MCF 10A (cell line): Measurements from ENCODE around the gene EFNA1. TPM values are rescaled to one million over a fixed set of nuclear protein-coding genes. Genes with fewer than 3 reads are reported as not detected.

ENCODE experiments used
- BruUV-seq: library from RNA; stranded (reverse); fragments of 400-500 nt; replicated peaks from 2 replicates; lab custom pipeline; 2021; lab: Mats Ljungman, UMichigan
- CTCF ChIA-PET: fragments of 300-600 bp; sonication (Branson Sonifier 250); formaldehyde crosslinking; extraction: SDS; loops from one replicate; lab custom pipeline; 2021; ENCODE audit warnings: antibody characterized with exemption, inconsistent platforms; lab: Yijun Ruan, JAX
- POLR2A ChIA-PET: fragments of 300-600, 350-650 bp; sonication (Branson Sonifier 250); formaldehyde crosslinking; extraction: SDS; loops from one replicate; lab custom pipeline; 2020; ENCODE audit warnings: antibody characterized with exemption, inconsistent platforms; lab: Yijun Ruan, JAX
- DNase-seq: peaks from one replicate; pipeline ENCODE4 v3.0.0-alpha.2; 2018; ENCODE audit not compliant: unreplicated experiment
- H3K27ac Mint-ChIP-seq: one replicate; pipeline ENCODE4 v1.8.0; 2022; ENCODE audit warnings: mild to moderate bottlenecking, low read depth, mixed read lengths; ENCODE audit not compliant: unreplicated experiment
- H3K27me3 Mint-ChIP-seq: one replicate; pipeline ENCODE4 v1.8.0; 2022; ENCODE audit warnings: mixed read lengths; ENCODE audit not compliant: insufficient read depth, unreplicated experiment
- H3K36me3 Mint-ChIP-seq: one replicate; pipeline ENCODE4 v1.8.0; 2022; ENCODE audit warnings: mild to moderate bottlenecking, moderate library complexity, mixed read lengths; ENCODE audit not compliant: insufficient read depth, unreplicated experiment
- H3K4me1 Mint-ChIP-seq: one replicate; pipeline ENCODE4 v1.8.0; 2022; ENCODE audit warnings: mixed read lengths; ENCODE audit not compliant: insufficient read depth, unreplicated experiment
- H3K4me3 Mint-ChIP-seq: one replicate; pipeline ENCODE4 v1.8.0; 2022; ENCODE audit warnings: mild to moderate bottlenecking, moderate library complexity, mixed read lengths; ENCODE audit not compliant: unreplicated experiment
- H3K9me3 Mint-ChIP-seq: one replicate; pipeline ENCODE4 v1.8.0; 2022; ENCODE audit warnings: mixed read lengths; ENCODE audit not compliant: unreplicated experiment
- CTCF ChIP-seq: fragments of 200-600 bp; IDR thresholded peaks from one replicate; pipeline ENCODE4 v1.8.0; 2022; ENCODE audit warnings: antibody characterized with exemption, mild to moderate bottlenecking; ENCODE audit not compliant: unreplicated experiment
- intact Hi-C: fragments of 100-400 bp; cut with micrococcal nuclease; formaldehyde crosslinking; loops from 2 replicates; pipeline ENCODE4 v1.14.1; 2022
- total RNA-seq: library from RNA; stranded (reverse); gene quantifications from 2 replicates; pipeline ENCODE4 v1.2.3, GENCODE V29; 2022

EFNA1 gene
- total RNA-seq, 1 experiment from 2014 or later = 38.9 TPM

- no peak for DNase-seq
- Mint-ChIP-seq H3K27ac (no peak overlapping the region), H3K27me3 (no peaks in the 10 kb centered on the region), H3K4me1 (peaks cover 26% of the 10 kb centered on the region), H3K4me3 (no peak overlapping the region), H3K9me3 (no peaks in the 10 kb centered on the region), H3K36me3 (peaks cover 39% of the 10 kb centered on the region)
- intact Hi-C loops = no loop called here
- BruUV-seq = no TSS peak
- TF ChIP-seq CTCF = no peak
- CTCF ChIA-PET = interaction anchor here (0.6 to 14.5 kb wide), 29 partner anchors 9 to 1256 kb away, joined by 3 to 380 read pairs (median 6); partner anchors contain the start of gene EFNA1
- POLR2A ChIA-PET = interaction anchor here (0.7 to 2.4 kb wide), 12 partner anchors 9 to 132 kb away, joined by 3 to 12 read pairs (median 5); partner anchors contain the start of genes DPM3 and MTX1
These were observed 41.0 kb downstream of the EFNA1 start for GRCh38 chr1:155168456-155169210.

- intact Hi-C loops = no loop called here
- DNase-seq = no peak
- POLR2A ChIA-PET = interaction anchor here (0.6 to 2.4 kb wide), 8 partner anchors 10 to 401 kb away, joined by 3 to 10 read pairs (median 4); partner anchors contain the start of gene DPM3
- H3K4me3 Mint-ChIP-seq = no peak overlapping the region
- no peak for TF ChIP-seq CTCF
- CTCF ChIA-PET = interaction anchor here (0.6 to 14.5 kb wide), 15 partner anchors 27 to 117 kb away, joined by 3 to 380 read pairs (median 8); partner anchors contain the start of gene EFNA1
- no TSS peak for BruUV-seq
- H3K36me3 Mint-ChIP-seq = peaks cover 39% of the 10 kb centered on the region
- no peaks in the 10 kb centered on the region for H3K9me3 Mint-ChIP-seq
- H3K27me3 Mint-ChIP-seq = no peaks in the 10 kb centered on the region
- no peak overlapping the region for H3K27ac Mint-ChIP-seq
- peaks cover 32% of the 10 kb centered on the region for H3K4me1 Mint-ChIP-seq
These were observed 41.9 kb downstream of the EFNA1 start for GRCh38 chr1:155169541-155169940.

GRCh38 chr1:155170101-155170785 lies 42.6 kb downstream of the EFNA1 start:
- H3K36me3 Mint-ChIP-seq = peaks cover 39% of the 10 kb centered on the region
- H3K27me3 Mint-ChIP-seq = no peaks in the 10 kb centered on the region
- TF ChIP-seq CTCF = no peak
- no peak for DNase-seq
- ChIA-PET CTCF (interaction anchor here (0.5 to 14.5 kb wide), 14 partner anchors 13 to 192 kb away, joined by 3 to 380 read pairs (median 6); no protein-coding TSS in a partner anchor), POLR2A (interaction anchor here (0.5 to 5.0 kb wide), 6 partner anchors 34 to 79 kb away, joined by 3 to 75 read pairs (median 6); partner anchors contain the start of genes EFNA1 and SLC50A1)
- no peak overlapping the region for H3K27ac Mint-ChIP-seq
- peaks cover 32% of the 10 kb centered on the region for H3K4me1 Mint-ChIP-seq
- no peak overlapping the region for H3K4me3 Mint-ChIP-seq
- BruUV-seq = no TSS peak
- intact Hi-C loops = loop anchor here (5.0 kb wide), 1 partner anchor 198 kb away; the partner anchor contains the start of genes CKS1B and SHC1
- no peaks in the 10 kb centered on the region for H3K9me3 Mint-ChIP-seq
